NCI-H524 (cell line): ENCODE results near the gene NCR3LG1.
"Not testable (repeated sequence)": the region's sequence is repeated elsewhere in the genome, so short reads cannot be mapped to it uniquely, and the experiment has no call there.

Source experiments
- DNase-seq, 2 experiments: peaks; one replicate each; lab custom pipeline; 2025; lab: John Stamatoyannopoulos, UW

The NCR3LG1 gene

GRCh38 chr11:17412488-17413180 lies 61.0 kb downstream of the NCR3LG1 start:
- peak; percentile 61 to 85 for DNase-seq

GRCh38 chr11:17413414-17414316 lies 62.1 kb downstream of the NCR3LG1 start:
- DNase-seq, result no peak

- no peak for DNase-seq
Observed at GRCh38 chr11:17414317-17414737, 62.7 kb downstream of the NCR3LG1 start.

- DNase-seq, result no peak
Observed at GRCh38 chr11:17414992-17415391, 63.4 kb downstream of the NCR3LG1 start.

- DNase-seq, result peak in 1 of 2 experiments; percentile 39
Observed at GRCh38 chr11:17415523-17416104, 64.0 kb downstream of the NCR3LG1 start.

GRCh38 chr11:17416492-17416891 lies 64.9 kb downstream of the NCR3LG1 start:
- DNase-seq, result no peak

GRCh38 chr11:17418444-17419081 lies 67.0 kb downstream of the NCR3LG1 start:
- no peak for DNase-seq

GRCh38 chr11:17421781-17422180 lies 70.2 kb downstream of the NCR3LG1 start:
- DNase-seq, result peak in 1 of 2 experiments; percentile 22

GRCh38 chr11:17423533-17424310 lies 72.1 kb downstream of the NCR3LG1 start:
- peak in 1 of 2 experiments; percentile 6 for DNase-seq

GRCh38 chr11:17426233-17426632 lies 74.6 kb downstream of the NCR3LG1 start:
- DNase-seq, result not testable (repeated sequence)
